IMR-90 (cell line): ENCODE data around the gene SYAP1. TPM values are rescaled to one million over a fixed set of nuclear protein-coding genes. Genes with fewer than 3 reads are reported as not detected.

Source experiments
- ATAC-seq: fragments of 200-7000 bp; cut with Tn5 transposase; 2 replicates; pipeline ENCODE4 v1.9.1; 2020; ENCODE audit warnings: low read depth, mild to moderate bottlenecking, moderate library complexity
- BruUV-seq: library from RNA; stranded (reverse); fragments of 400-500 nt; replicated peaks from 2 replicates; lab custom pipeline; 2021; lab: Mats Ljungman, UMichigan
- CTCF ChIA-PET: fragments of 300-600 bp; formaldehyde crosslinking; extraction: SDS; loops from one replicate; lab custom pipeline; 2021; ENCODE audit warnings: antibody characterized with exemption; lab: Yijun Ruan, JAX
- POLR2A ChIA-PET: fragments of 300-600 bp; sonication (Branson Sonifier 250); formaldehyde crosslinking; loops from one replicate; lab custom pipeline; 2022; ENCODE audit warnings: antibody characterized with exemption; ENCODE audit not compliant: unreplicated experiment; lab: Charles Lee
- DNase-seq: peaks from one replicate; pipeline ENCODE4 v3.0.0; 2013
- H2AFZ ChIP-seq: replicated peaks from 2 replicates; pipeline ENCODE3; 2013; ENCODE audit warnings: low read length, mild to moderate bottlenecking; ENCODE audit not compliant: poor library complexity
- H2AK5ac ChIP-seq: 2 replicates; pipeline ENCODE4 v1.6.1; 2013; ENCODE audit warnings: low read depth, low read length, inconsistent platforms
- H2AK9ac ChIP-seq: replicated peaks from 2 replicates; pipeline ENCODE3; 2013; ENCODE audit warnings: mild to moderate bottlenecking, low read depth, low read length, moderate library complexity; ENCODE audit not compliant: poor library complexity
- H2BK120ac ChIP-seq: 2 replicates; pipeline ENCODE4 v1.6.1; 2013; ENCODE audit warnings: low read depth, low read length, inconsistent platforms
- H2BK15ac ChIP-seq: 3 replicates; pipeline ENCODE4 v1.6.1; 2013; ENCODE audit warnings: low read depth, low read length, inconsistent platforms
- H2BK20ac ChIP-seq: 2 replicates; pipeline ENCODE4 v1.6.1; 2013; ENCODE audit warnings: low read depth, mild to moderate bottlenecking, inconsistent platforms, low read length, moderate library complexity
- H2BK5ac ChIP-seq: 2 replicates; pipeline ENCODE4 v1.6.1; 2013; ENCODE audit warnings: mild to moderate bottlenecking, low read depth, low read length, inconsistent platforms; ENCODE audit not compliant: poor library complexity, severe bottlenecking
- H3K14ac ChIP-seq: replicated peaks from 2 replicates; pipeline ENCODE4 v1.6.1; 2013; ENCODE audit warnings: low read depth, low read length, inconsistent platforms
- H3K18ac ChIP-seq: 2 replicates; pipeline ENCODE4 v1.6.1; 2013; ENCODE audit warnings: low read depth, low read length, control low read depth
- H3K23ac ChIP-seq: 2 replicates; pipeline ENCODE4 v1.6.1; 2013; ENCODE audit warnings: low read depth, low read length, inconsistent platforms
- H3K27ac ChIP-seq: 2 replicates; pipeline ENCODE4 v1.5.1; 2013; ENCODE audit warnings: mild to moderate bottlenecking, control low read depth, low read length; ENCODE audit not compliant: insufficient read depth
- H3K27me3 ChIP-seq: 2 replicates; pipeline ENCODE4 v1.6.1; 2013; ENCODE audit warnings: low read length; ENCODE audit not compliant: control insufficient read depth, insufficient read depth
- H3K36me3 ChIP-seq: 2 replicates; pipeline ENCODE4 v1.6.1; 2013; ENCODE audit warnings: low read length, mixed read lengths; ENCODE audit not compliant: control insufficient read depth, insufficient read depth
- H3K4ac ChIP-seq: 2 replicates; pipeline ENCODE4 v1.6.1; 2013; ENCODE audit warnings: low read depth, low read length, inconsistent platforms
- H3K4me1 ChIP-seq: 2 replicates; pipeline ENCODE4 v1.6.1; 2013; ENCODE audit warnings: low read length, mixed read lengths; ENCODE audit not compliant: control insufficient read depth, insufficient read depth
- H3K4me2 ChIP-seq: 2 replicates; pipeline ENCODE4 v1.6.1; 2013; ENCODE audit warnings: low read depth, mild to moderate bottlenecking, control low read depth, low read length, moderate library complexity
- H3K4me3 ChIP-seq: 2 replicates; pipeline ENCODE4 v1.5.1; 2013; ENCODE audit warnings: low read depth, mild to moderate bottlenecking, control low read depth, low read length, moderate library complexity; ENCODE audit not compliant: insufficient read depth
- H3K56ac ChIP-seq: 2 replicates; pipeline ENCODE4 v1.6.1; 2013; ENCODE audit warnings: low read length, inconsistent platforms; ENCODE audit not compliant: insufficient read depth; ENCODE audit errors: extremely low read depth
- H3K79me1 ChIP-seq, 2 experiments: 2 replicates each; pipeline ENCODE4 v1.6.1; 2013; ENCODE audit warnings: low read length in 2 of 2, inconsistent platforms in 1 of 2, low read depth in 1 of 2
- H3K9ac ChIP-seq: 2 replicates; pipeline ENCODE4 v1.6.1; 2013; ENCODE audit warnings: low read depth, low read length, control low read depth
- H3K9me1 ChIP-seq: 2 replicates; pipeline ENCODE4 v1.6.1; 2013; ENCODE audit warnings: low read length, inconsistent platforms; ENCODE audit not compliant: insufficient read depth
- H3K9me3 ChIP-seq: 2 replicates; pipeline ENCODE4 v1.6.1; 2013; ENCODE audit warnings: low read length; ENCODE audit not compliant: control insufficient read depth, insufficient read depth
- H4K20me1 ChIP-seq: 2 replicates; pipeline ENCODE4 v1.6.1; 2013; ENCODE audit warnings: low read length, inconsistent platforms; ENCODE audit not compliant: insufficient read depth
- H4K5ac ChIP-seq: 2 replicates; pipeline ENCODE4 v1.6.1; 2013; ENCODE audit warnings: mild to moderate bottlenecking, low read depth, low read length, control low read depth
- H4K8ac ChIP-seq, 2 experiments: 2 replicates each; pipeline ENCODE4 v1.6.1; 2013; ENCODE audit warnings: low read depth in 2 of 2, low read length in 2 of 2, control low read depth in 1 of 2, inconsistent platforms in 1 of 2
- H4K91ac ChIP-seq: 2 replicates; pipeline ENCODE4 v1.6.1; 2013; ENCODE audit warnings: low read depth, low read length, inconsistent platforms; ENCODE audit not compliant: insufficient read depth
- BHLHE40 ChIP-seq: fragments of 150-350 bp; IDR thresholded peaks from 2 replicates; pipeline ENCODE4 v1.6.1; 2016; ENCODE audit warnings: mild to moderate bottlenecking, low read depth, low read length
- CEBPB ChIP-seq: IDR thresholded peaks from 2 replicates; pipeline ENCODE4 v1.6.1; 2012; ENCODE audit warnings: low read depth, low read length, improper control_type of control experiment
- CHD1 ChIP-seq: IDR thresholded peaks from 2 replicates; pipeline ENCODE4 v1.6.1; 2012; ENCODE audit warnings: low read depth, low read length, improper control_type of control experiment
- CTCF ChIP-seq: conservative IDR thresholded peaks from 2 replicates; pipeline ENCODE4 v1.5.1; 2012; ENCODE audit warnings: mild to moderate bottlenecking, low read depth, low read length, improper control_type of control experiment
- ELK1 ChIP-seq: fragments of 150-350 bp; IDR thresholded peaks from 2 replicates; pipeline ENCODE4 v1.6.1; 2016; ENCODE audit warnings: low read depth, mild to moderate bottlenecking, low read length, moderate library complexity, borderline replicate concordance
- FOS ChIP-seq: fragments of 150-350 bp; IDR thresholded peaks from 2 replicates; pipeline ENCODE4 v1.6.1; 2016; ENCODE audit warnings: low read depth, low read length
- MAFK ChIP-seq: IDR thresholded peaks from 2 replicates; pipeline ENCODE4 v1.6.1; 2012; ENCODE audit warnings: low read depth, low read length, improper control_type of control experiment
- MAZ ChIP-seq: IDR thresholded peaks from 2 replicates; pipeline ENCODE4 v1.6.1; 2012; ENCODE audit warnings: low read depth, mild to moderate bottlenecking, low read length, improper control_type of control experiment, moderate library complexity, borderline replicate concordance
- MXI1 ChIP-seq: IDR thresholded peaks from 2 replicates; pipeline ENCODE4 v1.6.1; 2012; ENCODE audit warnings: low read depth, mild to moderate bottlenecking, low read length, moderate library complexity, borderline replicate concordance
- NFE2L2 ChIP-seq: fragments of 150-350 bp; IDR thresholded peaks from 2 replicates; pipeline ENCODE4 v1.6.1; 2016; ENCODE audit warnings: low read depth, mild to moderate bottlenecking, low read length
- POLR2A ChIP-seq: IDR thresholded peaks from 2 replicates; pipeline ENCODE4 v1.6.1; 2012; ENCODE audit warnings: mild to moderate bottlenecking, low read depth, low read length
- RAD21 ChIP-seq: IDR thresholded peaks from 2 replicates; pipeline ENCODE4 v1.6.1; 2012; ENCODE audit warnings: low read length, improper control_type of control experiment
- RCOR1 ChIP-seq: IDR thresholded peaks from 2 replicates; pipeline ENCODE4 v1.6.1; 2012; ENCODE audit warnings: mild to moderate bottlenecking, low read length, improper control_type of control experiment; ENCODE audit not compliant: insufficient replicate concordance
- RFX5 ChIP-seq: IDR thresholded peaks from 2 replicates; pipeline ENCODE4 v1.8.0; 2012; ENCODE audit warnings: low read depth, mild to moderate bottlenecking, low read length, moderate library complexity
- SMC3 ChIP-seq: fragments of 150-350 bp; IDR thresholded peaks from 2 replicates; pipeline ENCODE4 v1.6.1; 2016; ENCODE audit warnings: low read depth, mild to moderate bottlenecking, antibody characterized with exemption, low read length, moderate library complexity
- WGBS, 2 experiments: methylation state at CpG; one replicate each; pipeline versions ENCODE4 v1.1.5 to v1.1.7; 2013; ENCODE audit warnings: missing lambda C conversion rate in 2 of 2; ENCODE audit not compliant: insufficient read length in 1 of 2; ENCODE audit errors: extremely low coverage in 2 of 2; 5-methylcytosine and 5-hydroxymethylcytosine counted together
- dilution Hi-C: fragments of 300-500 bp; cut with HindIII; formaldehyde crosslinking; loops from one replicate; pipeline ENCODE4 v1.14.3; 2018; ENCODE audit warnings: low sequenced_read_pairs; ENCODE audit not compliant: unreplicated experiment
- in situ Hi-C: fragments of 300-500 bp; cut with MboI; formaldehyde crosslinking; loops from 3 replicates; pipeline ENCODE4 v1.14.3; 2019; ENCODE audit warnings: low sequenced_read_pairs, inconsistent platforms, mixed read lengths
- intact Hi-C: fragments of 100-400 bp; cut with micrococcal nuclease; formaldehyde crosslinking; loops from 2 replicates; pipeline ENCODE4 v1.10.0; 2022
- polyA plus RNA-seq, 3 experiments: library from polyadenylated mRNA; depleted of rRNA; stranded (reverse); fragments of >200 nt; gene quantifications; 2 replicates each; pipeline ENCODE4 v1.2.3, GENCODE V29; 2012; ENCODE audit warnings: low replicate concordance in 1 of 3
- total RNA-seq: library from RNA; depleted of rRNA; stranded (reverse); fragments of >200 nt; gene quantifications from 2 replicates; pipeline ENCODE4 v1.2.3, GENCODE V29; 2012
- TF ChIP-seq, protein P1 (sequence below): fragments of 150-350 bp; IDR thresholded peaks from 2 replicates; pipeline ENCODE4 v1.6.1; 2017; ENCODE audit warnings: mild to moderate bottlenecking, antibody characterized with exemption, low read length, low read depth

The SYAP1 gene
- total and polyA plus RNA-seq, 2 of the 4 experiments (the other 2 are of a cell fraction): 17.7 to 35.0 TPM

- TF ChIP-seq CTCF (no peak), MAFK (no peak), SMC3 (no peak), RAD21 (no peak), MXI1 (no peak), FOS (no peak), POLR2A (no peak), RCOR1 (no peak), CEBPB (no peak), ELK1 (no peak), RFX5 (no peak), BHLHE40 (no peak), CHD1 (no peak), MAZ (no peak), NFE2L2 (no peak)
- TF ChIP-seq, protein P1, sequence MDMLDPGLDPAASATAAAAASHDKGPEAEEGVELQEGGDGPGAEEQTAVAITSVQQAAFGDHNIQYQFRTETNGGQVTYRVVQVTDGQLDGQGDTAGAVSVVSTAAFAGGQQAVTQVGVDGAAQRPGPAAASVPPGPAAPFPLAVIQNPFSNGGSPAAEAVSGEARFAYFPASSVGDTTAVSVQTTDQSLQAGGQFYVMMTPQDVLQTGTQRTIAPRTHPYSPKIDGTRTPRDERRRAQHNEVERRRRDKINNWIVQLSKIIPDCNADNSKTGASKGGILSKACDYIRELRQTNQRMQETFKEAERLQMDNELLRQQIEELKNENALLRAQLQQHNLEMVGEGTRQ: no peak
- BruUV-seq: no TSS peak
- dilution Hi-C loops (no loop called here), intact Hi-C loops (no loop called here), in situ Hi-C loops (no loop called here)
- Histone ChIP-seq H3K27me3 (no peaks in the 10 kb centered on the region), H4K20me1 (peaks cover 3% of the 10 kb centered on the region; the same call in 1 of the 2 replicates), H3K4me2 (no peak overlapping the region), H2BK5ac (no peak overlapping the region), H2AFZ (no peak overlapping the region), H3K79me1 (peaks cover 7 to 10% of the 10 kb centered on the region in 2 experiments), H3K9me1 (0 out of 2 replicates have a peak, but pooled peaks cover 4% of the 10 kb centered on the region), H2BK20ac (no peak overlapping the region), H3K4ac (no peak overlapping the region), H3K56ac (no peak overlapping the region), H2BK15ac (no peak overlapping the region), H3K9me3 (no peaks in the 10 kb centered on the region), H3K27ac (no peak overlapping the region), H3K14ac (no peak overlapping the region), H3K9ac (no peak overlapping the region), H2AK9ac (no peak overlapping the region), H3K36me3 (peaks cover 40% of the 10 kb centered on the region), H4K5ac (no peak overlapping the region), H4K91ac (no peak overlapping the region), H3K4me1 (no peaks in the 10 kb centered on the region), H3K18ac (no peak overlapping the region), H2AK5ac (no peak overlapping the region), H2BK120ac (no peak overlapping the region), H3K4me3 (no peak overlapping the region), H4K8ac (no peak overlapping the region), H3K23ac (no peak overlapping the region)
- no CpG with 5 or more reads among the region's 5 CpGs for WGBS, 2 experiments
- no peak for ATAC-seq
- POLR2A ChIA-PET: no interaction called here
- no peak for DNase-seq
- CTCF ChIA-PET: no interaction called here
These were observed 29.0 kb downstream of the SYAP1 start for GRCh38 chrX:16748425-16748824.
